NCI-H1417 treated with DMSO at 0.1 percent for 48 hours (cell line): ENCODE measurements around the gene GALNT9.
"Not testable (repeated sequence)": the region's sequence is repeated elsewhere in the genome, so short reads cannot be mapped to it uniquely, and the experiment has no call there.

Source experiments
- DNase-seq: peaks from one replicate; lab custom pipeline; 2025; lab: John Stamatoyannopoulos, UW

The GALNT9 gene

DNA sequence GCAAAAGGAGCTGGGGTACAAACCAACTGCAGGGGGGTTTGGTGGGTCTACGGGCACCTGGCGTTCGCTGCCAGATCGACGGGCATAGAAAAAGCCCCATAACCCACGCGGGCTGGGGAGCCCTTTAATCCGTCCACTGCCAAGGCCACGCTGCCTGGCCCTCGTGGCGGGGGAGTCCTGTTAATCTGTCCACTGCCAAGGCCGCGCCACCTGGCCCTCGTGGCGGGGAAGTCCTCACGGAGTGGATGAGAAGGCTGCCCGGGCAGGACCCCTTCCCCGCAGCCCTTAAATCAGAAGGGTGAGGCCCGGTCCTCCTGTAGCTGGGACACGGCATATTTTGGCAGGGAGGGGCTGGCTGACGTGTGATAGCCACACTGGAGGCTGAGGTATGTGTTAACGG lies 99.0 kb downstream of the GALNT9 start:
- no peak for DNase-seq

GRCh38 chr12:132229926-132230325 lies 99.5 kb downstream of the GALNT9 start:
- DNase-seq, result no peak

GRCh38 chr12:132229193-132229760 lies 100.1 kb downstream of the GALNT9 start:
- DNase-seq, result no peak

GRCh38 chr12:132228476-132229192 lies 100.8 kb downstream of the GALNT9 start:
- no peak for DNase-seq

DNA sequence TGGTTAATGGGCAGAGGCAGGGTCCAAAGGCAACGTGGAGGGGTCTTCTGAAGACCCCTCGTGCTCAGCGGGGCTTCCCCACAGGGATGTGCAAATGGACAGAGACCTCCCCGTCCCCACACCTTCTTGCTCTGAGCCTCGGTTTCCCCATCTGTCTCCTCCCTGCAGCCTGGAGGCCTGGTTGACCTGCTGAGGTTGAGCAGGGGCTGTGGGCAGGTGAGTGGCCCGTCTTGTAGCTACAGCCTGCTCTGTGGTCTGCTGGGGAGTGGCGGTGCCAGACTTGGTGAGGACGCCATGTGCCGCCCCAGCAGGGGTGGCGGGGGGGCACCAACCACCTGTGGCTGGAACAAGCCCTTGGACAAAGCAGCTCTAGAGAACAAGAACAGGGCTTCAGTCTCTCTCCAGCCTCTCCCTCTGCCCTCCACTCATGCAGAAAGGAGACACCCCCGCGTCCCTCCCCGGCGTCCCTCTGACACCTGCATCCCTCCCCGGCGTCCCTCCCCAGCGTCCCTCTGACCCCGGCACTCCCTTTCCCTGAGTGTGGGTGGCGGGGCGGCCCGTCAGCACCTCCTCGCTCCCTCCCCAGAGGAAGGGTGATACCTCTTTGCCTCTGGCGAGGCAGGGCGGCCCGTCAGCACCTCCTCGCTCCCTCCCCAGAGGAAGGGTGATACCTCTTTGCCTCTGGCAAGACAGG lies 101.5 kb downstream of the GALNT9 start:
- DNase-seq, result no peak

DNA sequence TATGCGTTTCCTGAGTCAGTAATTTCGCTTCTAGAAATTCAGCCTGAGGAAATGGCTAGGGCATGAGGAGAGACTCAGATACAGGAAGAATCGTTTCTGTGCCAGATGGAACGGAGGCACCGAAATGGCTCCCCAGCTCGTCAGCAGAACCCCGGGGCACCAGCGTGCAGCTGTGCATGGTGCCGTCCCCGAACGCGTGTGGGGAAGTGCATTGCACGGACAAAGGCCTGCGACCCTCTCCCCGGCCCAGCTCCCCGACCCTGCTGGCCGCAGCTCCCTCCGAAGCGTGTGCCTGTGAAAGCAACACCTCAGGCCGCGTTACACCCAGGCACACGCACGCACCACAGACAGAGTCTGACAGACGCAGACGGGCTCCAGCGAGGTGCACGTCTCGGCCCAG lies 102.3 kb downstream of the GALNT9 start:
- DNase-seq, result no peak

DNA sequence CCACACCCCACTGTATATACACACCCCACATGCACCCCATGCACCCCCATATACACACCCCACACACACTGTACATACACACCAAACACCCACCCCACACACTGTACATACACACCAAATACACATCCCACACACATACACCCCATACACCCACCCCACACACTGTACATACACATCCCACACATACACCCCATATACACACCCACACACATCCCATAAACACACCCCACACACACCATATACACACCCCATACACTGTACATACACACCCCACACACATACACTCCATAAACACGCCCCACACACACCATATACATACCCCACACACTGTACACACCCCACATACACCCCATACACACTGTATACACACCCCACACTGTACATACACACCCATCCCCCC lies 102.8 kb downstream of the GALNT9 start:
- DNase-seq, result no peak

DNA sequence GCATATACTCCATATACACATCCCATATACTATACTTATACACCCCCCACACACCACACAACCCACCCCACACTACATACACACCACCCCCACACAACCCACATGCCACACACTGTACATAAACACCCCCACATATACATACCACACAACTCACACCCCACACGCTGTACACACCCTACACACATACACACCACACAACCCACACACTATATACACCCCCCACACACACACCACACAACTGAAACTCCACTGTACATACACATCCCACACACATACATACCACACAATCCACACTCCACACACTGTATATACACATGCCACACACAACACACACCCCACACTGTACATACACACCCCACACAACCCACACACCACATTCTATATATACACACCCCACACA lies 104.2 kb downstream of the GALNT9 start:
- DNase-seq, result no peak

- DNase-seq, result no peak
Measured at GRCh38 chr12:132224484-132224883, 104.9 kb downstream of the GALNT9 start.

DNA sequence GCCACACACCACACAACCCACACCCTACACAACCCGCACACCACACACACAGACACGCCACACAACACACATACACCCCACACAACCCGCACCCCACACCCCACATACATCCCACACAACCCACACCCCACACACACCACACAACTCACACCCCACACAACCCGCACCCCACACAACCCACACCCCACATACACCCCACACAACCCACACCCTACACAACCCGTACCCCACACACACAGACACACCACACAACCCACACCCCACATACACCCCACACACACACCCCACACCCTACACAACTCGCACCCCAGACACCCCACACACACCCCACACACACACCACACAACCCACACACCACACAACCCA lies 106.6 kb downstream of the GALNT9 start:
- no peak for DNase-seq

GRCh38 chr12:132222096-132222807 lies 107.1 kb downstream of the GALNT9 start:
- DNase-seq, result no peak

GRCh38 chr12:132219761-132220160 lies 109.6 kb downstream of the GALNT9 start:
- not testable (repeated sequence) for DNase-seq

GRCh38 chr12:132219323-132219722 lies 110.1 kb downstream of the GALNT9 start:
- no peak for DNase-seq

- no peak for DNase-seq
Measured at GRCh38 chr12:132218915-132219314, 110.5 kb downstream of the GALNT9 start.

DNA sequence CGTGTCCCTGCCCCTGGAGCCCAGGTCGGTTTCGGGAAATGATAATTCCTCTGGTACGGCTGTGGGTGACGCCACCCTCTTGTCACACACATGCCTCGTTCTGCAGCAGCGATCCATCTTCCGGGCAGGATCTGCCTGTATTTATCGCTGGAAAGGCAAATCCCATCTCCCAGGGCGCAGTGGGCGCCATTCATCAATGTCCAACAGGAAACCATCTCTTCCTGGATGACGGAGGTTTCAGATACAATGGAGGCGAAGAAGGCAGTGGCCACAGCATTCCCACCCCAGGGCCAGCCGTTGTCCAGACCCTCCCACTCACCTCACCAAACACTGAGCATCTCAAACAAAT lies 110.9 kb downstream of the GALNT9 start:
- no peak for DNase-seq

DNA sequence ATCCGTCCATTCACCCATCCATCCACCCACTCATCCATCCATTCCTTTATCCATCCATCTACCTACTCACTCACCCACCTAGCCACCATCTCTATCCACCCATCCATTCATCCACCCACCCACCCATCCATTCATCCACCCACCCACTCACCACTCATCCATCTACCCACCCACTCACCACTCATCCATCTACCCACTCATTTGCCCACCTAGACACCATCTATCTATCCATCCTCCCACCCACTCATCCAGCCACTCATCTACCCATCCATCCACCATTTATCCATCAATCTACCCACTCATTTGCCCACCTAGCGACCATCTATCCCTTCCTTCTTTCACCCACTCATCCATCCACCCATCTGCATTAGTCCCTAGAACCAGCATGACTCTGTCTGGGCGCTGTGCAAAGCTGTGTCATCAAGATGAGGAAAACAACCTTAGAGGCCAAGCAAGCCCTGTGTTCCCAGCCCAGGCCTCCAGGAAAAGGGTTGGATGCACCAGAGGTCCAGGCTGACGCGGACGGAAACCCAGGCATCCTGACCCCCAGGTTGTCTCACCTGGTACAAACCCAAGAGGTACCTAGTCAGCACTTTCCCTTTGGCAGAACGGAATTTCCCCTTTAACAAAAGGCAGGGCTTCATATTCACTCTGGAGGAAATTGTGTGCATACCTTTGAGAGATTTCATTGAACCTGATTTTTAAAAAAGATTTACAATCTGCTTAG lies 111.4 kb downstream of the GALNT9 start:
- DNase-seq, result no peak

- no peak for DNase-seq
Measured at GRCh38 chr12:132217371-132217770, 112.0 kb downstream of the GALNT9 start.

- no peak for DNase-seq
Measured at GRCh38 chr12:132216354-132216987, 112.9 kb downstream of the GALNT9 start.

GRCh38 chr12:132215299-132215989 lies 113.9 kb downstream of the GALNT9 start:
- no peak for DNase-seq

- DNase-seq, result no peak
Measured at GRCh38 chr12:132214891-132215290, 114.5 kb downstream of the GALNT9 start.

GRCh38 chr12:132214161-132214476 lies 115.3 kb downstream of the GALNT9 start:
- no peak for DNase-seq
